HG02981 (cell line): ENCODE data around the gene ARHGEF16.

Source experiments
- ATAC-seq: cut with Tn5 transposase; IDR thresholded peaks from one replicate; pipeline ENCODE4 v1.9.1; 2021; ENCODE audit warnings: mild to moderate bottlenecking, moderate library complexity; ENCODE audit not compliant: unreplicated experiment

The ARHGEF16 gene

GRCh38 chr1:3515272-3515671 lies 60.8 kb downstream of the ARHGEF16 start:
- no peak for ATAC-seq

- no peak for ATAC-seq
Measured at GRCh38 chr1:3515774-3516480, 61.5 kb downstream of the ARHGEF16 start.

GRCh38 chr1:3516481-3516869 lies 62.0 kb downstream of the ARHGEF16 start:
- no peak for ATAC-seq

GRCh38 chr1:3516911-3517675 lies 62.6 kb downstream of the ARHGEF16 start:
- ATAC-seq = no peak

GRCh38 chr1:3518256-3518655 lies 63.8 kb downstream of the ARHGEF16 start:
- no peak for ATAC-seq

GRCh38 chr1:3518756-3519155 lies 64.3 kb downstream of the ARHGEF16 start:
- no peak for ATAC-seq

- no peak for ATAC-seq
Measured at GRCh38 chr1:3519301-3519885, 64.9 kb downstream of the ARHGEF16 start.

- ATAC-seq = no peak
Measured at GRCh38 chr1:3520419-3521378, 66.2 kb downstream of the ARHGEF16 start.

GRCh38 chr1:3521426-3521825 lies 67.0 kb downstream of the ARHGEF16 start:
- ATAC-seq = no peak

- no peak for ATAC-seq
Measured at GRCh38 chr1:3522112-3522511, 67.6 kb downstream of the ARHGEF16 start.

GRCh38 chr1:3522564-3523265 lies 68.2 kb downstream of the ARHGEF16 start:
- no peak for ATAC-seq

GRCh38 chr1:3523980-3524379 lies 69.5 kb downstream of the ARHGEF16 start:
- ATAC-seq = no peak

GRCh38 chr1:3524556-3525203 lies 70.2 kb downstream of the ARHGEF16 start:
- no peak for ATAC-seq

- ATAC-seq = no peak
Measured at GRCh38 chr1:3525551-3526482, 71.4 kb downstream of the ARHGEF16 start.

- ATAC-seq = no peak
Measured at GRCh38 chr1:3527774-3528173, 73.3 kb downstream of the ARHGEF16 start.

- ATAC-seq = no peak
Measured at GRCh38 chr1:3529099-3529729, 74.7 kb downstream of the ARHGEF16 start.

- no peak for ATAC-seq
Measured at GRCh38 chr1:3530086-3530925, 75.8 kb downstream of the ARHGEF16 start.
